ENCODE measurements around the gene TCFL5.

DNA sequence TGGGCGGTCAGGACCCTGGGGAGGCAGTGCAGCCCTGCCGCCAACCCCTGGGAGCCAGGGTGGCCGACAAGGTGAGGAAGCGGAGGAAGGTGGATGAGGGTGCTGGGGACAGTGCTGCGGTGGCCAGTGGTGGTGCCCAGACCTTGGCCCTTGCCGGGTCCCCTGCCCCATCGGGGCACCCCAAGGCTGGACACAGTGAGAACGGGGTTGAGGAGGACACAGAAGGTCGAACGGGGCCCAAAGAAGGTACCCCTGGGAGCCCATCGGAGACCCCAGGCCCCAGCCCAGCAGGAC lies 48.8 kb downstream of the TCFL5 start:
- TF ChIP-seq, protein P1, sequence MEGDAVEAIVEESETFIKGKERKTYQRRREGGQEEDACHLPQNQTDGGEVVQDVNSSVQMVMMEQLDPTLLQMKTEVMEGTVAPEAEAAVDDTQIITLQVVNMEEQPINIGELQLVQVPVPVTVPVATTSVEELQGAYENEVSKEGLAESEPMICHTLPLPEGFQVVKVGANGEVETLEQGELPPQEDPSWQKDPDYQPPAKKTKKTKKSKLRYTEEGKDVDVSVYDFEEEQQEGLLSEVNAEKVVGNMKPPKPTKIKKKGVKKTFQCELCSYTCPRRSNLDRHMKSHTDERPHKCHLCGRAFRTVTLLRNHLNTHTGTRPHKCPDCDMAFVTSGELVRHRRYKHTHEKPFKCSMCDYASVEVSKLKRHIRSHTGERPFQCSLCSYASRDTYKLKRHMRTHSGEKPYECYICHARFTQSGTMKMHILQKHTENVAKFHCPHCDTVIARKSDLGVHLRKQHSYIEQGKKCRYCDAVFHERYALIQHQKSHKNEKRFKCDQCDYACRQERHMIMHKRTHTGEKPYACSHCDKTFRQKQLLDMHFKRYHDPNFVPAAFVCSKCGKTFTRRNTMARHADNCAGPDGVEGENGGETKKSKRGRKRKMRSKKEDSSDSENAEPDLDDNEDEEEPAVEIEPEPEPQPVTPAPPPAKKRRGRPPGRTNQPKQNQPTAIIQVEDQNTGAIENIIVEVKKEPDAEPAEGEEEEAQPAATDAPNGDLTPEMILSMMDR (IDR thresholded peaks at IDR 0.05; ENCODE audit: low read depth, low read length), result no peak
- no peak for TF ChIP-seq POLR2A (IDR thresholded peaks at IDR 0.05; ENCODE audit: extremely low read depth, insufficient read length)
